WTC11 (cell line): ENCODE measurements around the gene SENP3. TPM values are rescaled to one million over a fixed set of nuclear protein-coding genes. Genes with fewer than 3 reads are reported as not detected.

Source experiments
- ATAC-seq: fragments of 200-7000 bp; cut with Tn5 transposase; 2 replicates; pipeline ENCODE4 v1.10.0; 2021; ENCODE audit warnings: mild to moderate bottlenecking, moderate library complexity
- CTCF ChIA-PET: fragments of 300-600 bp; sonication (Branson Sonifier 250); formaldehyde crosslinking; loops from one replicate; lab custom pipeline; 2021; ENCODE audit warnings: antibody characterized with exemption; lab: Charles Lee
- POLR2A ChIA-PET: fragments of 350-600 bp; sonication (Branson Sonifier 250); formaldehyde crosslinking; loops from one replicate; lab custom pipeline; 2021; ENCODE audit warnings: antibody characterized with exemption; lab: Charles Lee
- DNase-seq: peaks from one replicate; pipeline ENCODE4 v3.0.0; 2021; ENCODE audit warnings: low spot score
- H3K27ac Mint-ChIP-seq: 2 replicates; pipeline ENCODE4 v1.8.0; 2021; ENCODE audit warnings: mixed read lengths
- H3K27me3 Mint-ChIP-seq: 2 replicates; pipeline ENCODE4 v1.8.0; 2021; ENCODE audit warnings: low read depth, mild to moderate bottlenecking, moderate library complexity, mixed read lengths
- H3K36me3 Mint-ChIP-seq: 2 replicates; pipeline ENCODE4 v1.8.0; 2021; ENCODE audit warnings: mixed read lengths
- H3K4me1 Mint-ChIP-seq: 2 replicates; pipeline ENCODE4 v1.8.0; 2022; ENCODE audit warnings: mixed read lengths
- H3K4me3 Mint-ChIP-seq: 2 replicates; pipeline ENCODE4 v1.8.0; 2021; ENCODE audit warnings: mild to moderate bottlenecking, moderate library complexity, mixed read lengths
- H3K9me3 Mint-ChIP-seq: 2 replicates; pipeline ENCODE4 v1.8.0; 2021; ENCODE audit warnings: mixed read lengths
- AFF4 ChIP-seq: sonication (generic); formaldehyde crosslinking; IDR thresholded peaks from 2 replicates; pipeline ENCODE4 v1.8.1; 2023; ENCODE audit warnings: mild to moderate bottlenecking, missing genetic modification reagents, borderline replicate concordance
- ATF6 ChIP-seq: sonication (generic); formaldehyde crosslinking; IDR thresholded peaks from 2 replicates; pipeline ENCODE4 v1.8.1; 2023; ENCODE audit warnings: mild to moderate bottlenecking, missing genetic modification reagents
- CREB1 ChIP-seq: sonication (generic); formaldehyde crosslinking; IDR thresholded peaks from 2 replicates; pipeline ENCODE4 v1.8.0; 2023; ENCODE audit warnings: mild to moderate bottlenecking, missing genetic modification reagents
- ELF4 ChIP-seq: sonication (generic); formaldehyde crosslinking; IDR thresholded peaks from 2 replicates; pipeline ENCODE4 v1.8.1; 2022; ENCODE audit warnings: low read depth, mild to moderate bottlenecking, moderate library complexity, missing genetic modification reagents
- ETV6 ChIP-seq: sonication (generic); formaldehyde crosslinking; IDR thresholded peaks from 2 replicates; pipeline ENCODE4 v1.8.1; 2022; ENCODE audit warnings: mild to moderate bottlenecking, missing genetic modification reagents
- FOXP1 ChIP-seq: sonication (generic); formaldehyde crosslinking; IDR thresholded peaks from 2 replicates; pipeline ENCODE4 v1.8.0; 2022; ENCODE audit warnings: missing genetic modification reagents, mild to moderate bottlenecking, moderate library complexity, borderline replicate concordance
- HMGA2 ChIP-seq: fragments of 250-450 bp; sonication (Bioruptor Pico); IDR thresholded peaks from 2 replicates; pipeline ENCODE4 v1.4.0; 2021; ENCODE audit warnings: mild to moderate bottlenecking, moderate library complexity
- JUN ChIP-seq: sonication (generic); formaldehyde crosslinking; IDR thresholded peaks from 2 replicates; pipeline ENCODE4 v1.8.0; 2023; ENCODE audit warnings: mild to moderate bottlenecking, missing genetic modification reagents
- MXD4 ChIP-seq: fragments of 250-450 bp; sonication (Bioruptor Pico); IDR thresholded peaks from 2 replicates; pipeline ENCODE4 v1.8.0; 2021; ENCODE audit warnings: mild to moderate bottlenecking, moderate library complexity, borderline replicate concordance
- NFYB ChIP-seq: sonication (generic); formaldehyde crosslinking; conservative IDR thresholded peaks from 2 replicates; pipeline ENCODE4 v1.8.0; 2022; ENCODE audit warnings: low read depth, missing genetic modification reagents
- NR2C2 ChIP-seq: sonication (generic); formaldehyde crosslinking; IDR thresholded peaks from 2 replicates; pipeline ENCODE4 v1.8.0; 2022; ENCODE audit warnings: mild to moderate bottlenecking, missing genetic modification reagents
- NR3C1 ChIP-seq: sonication (generic); formaldehyde crosslinking; conservative IDR thresholded peaks from 2 replicates; pipeline ENCODE4 v1.8.1; 2023; ENCODE audit warnings: low read depth, mild to moderate bottlenecking, missing genetic modification reagents
- PRRX2 ChIP-seq: fragments of 250-450 bp; sonication (Bioruptor Pico); IDR thresholded peaks from 2 replicates; pipeline ENCODE4 v1.8.0; 2021; ENCODE audit warnings: mild to moderate bottlenecking
- RORB ChIP-seq: fragments of 250-450 bp; sonication (Bioruptor Pico); IDR thresholded peaks from 2 replicates; pipeline ENCODE4 v1.9.0; 2021; ENCODE audit warnings: mild to moderate bottlenecking
- SMAD3 ChIP-seq: sonication (generic); formaldehyde crosslinking; IDR thresholded peaks from 2 replicates; pipeline ENCODE4 v1.8.0; 2022; ENCODE audit warnings: missing genetic modification reagents, mild to moderate bottlenecking, borderline replicate concordance
- SMAD4 ChIP-seq: sonication (generic); formaldehyde crosslinking; IDR thresholded peaks from 2 replicates; pipeline ENCODE4 v1.8.0; 2022; ENCODE audit warnings: mild to moderate bottlenecking, missing genetic modification reagents
- SOX15 ChIP-seq: fragments of 250-450 bp; sonication (Bioruptor Pico); IDR thresholded peaks from 2 replicates; pipeline ENCODE4 v1.9.0; 2021; ENCODE audit warnings: mild to moderate bottlenecking
- TEAD4 ChIP-seq: sonication (generic); formaldehyde crosslinking; IDR thresholded peaks from 2 replicates; pipeline ENCODE4 v1.8.0; 2022; ENCODE audit warnings: mild to moderate bottlenecking, missing genetic modification reagents
- ZNF396 ChIP-seq: fragments of 250-450 bp; sonication (Bioruptor Pico); IDR thresholded peaks from 2 replicates; pipeline ENCODE4 v1.8.0; 2021; ENCODE audit warnings: mild to moderate bottlenecking, moderate library complexity, borderline replicate concordance
- total RNA-seq: library from RNA; stranded (reverse); gene quantifications from 3 replicates; pipeline ENCODE4 v1.2.3, GENCODE V29; 2021
- TF ChIP-seq, protein P1 (sequence below): fragments of 250-450 bp; sonication (Bioruptor Pico); IDR thresholded peaks from 2 replicates; pipeline ENCODE4 v1.8.0; 2021; ENCODE audit warnings: mild to moderate bottlenecking
- TF ChIP-seq, protein P2 (sequence below): sonication (generic); formaldehyde crosslinking; IDR thresholded peaks from 2 replicates; pipeline ENCODE4 v1.8.0; 2023; ENCODE audit warnings: missing genetic modification reagents
- TF ChIP-seq, protein P3 (sequence below): fragments of 250-450 bp; sonication (Bioruptor Pico); IDR thresholded peaks from 2 replicates; pipeline ENCODE4 v2.1.2; 2022; ENCODE audit warnings: mild to moderate bottlenecking, moderate library complexity

The SENP3 gene
- total RNA-seq, 1 experiment from 2014 or later, result 85.4 TPM

- Mint-ChIP-seq H3K9me3 (no peaks in the 10 kb centered on the region), H3K4me3 (peak overlapping the region; percentile 54), H3K27me3 (peaks cover 10% of the 10 kb centered on the region), H3K27ac (no peak overlapping the region), H3K36me3 (no peaks in the 10 kb centered on the region), H3K4me1 (peaks cover 6% of the 10 kb centered on the region)
- ChIA-PET POLR2A (interaction anchor here (1.0 to 1.5 kb wide), 3 partner anchors 11 to 200 kb away, joined by 3 to 6 read pairs (median 3); partner anchors contain the start of genes TP53 and WRAP53), CTCF (interaction anchor here (1.0 to 2.0 kb wide), 4 partner anchors 9 to 34 kb away, joined by 3 to 19 read pairs (median 5); partner anchors contain the start of gene TNFSF13)
- TF ChIP-seq ZNF396 (CRISPR knock-in tag) (no peak), SMAD4 (CRISPR knock-in tag) (no peak), AFF4 (CRISPR knock-in tag) (no peak), ETV6 (CRISPR knock-in tag) (no peak), NR2C2 (CRISPR knock-in tag) (no peak), TEAD4 (CRISPR knock-in tag) (no peak), NR3C1 (no peak)
- TF ChIP-seq, protein P1, sequence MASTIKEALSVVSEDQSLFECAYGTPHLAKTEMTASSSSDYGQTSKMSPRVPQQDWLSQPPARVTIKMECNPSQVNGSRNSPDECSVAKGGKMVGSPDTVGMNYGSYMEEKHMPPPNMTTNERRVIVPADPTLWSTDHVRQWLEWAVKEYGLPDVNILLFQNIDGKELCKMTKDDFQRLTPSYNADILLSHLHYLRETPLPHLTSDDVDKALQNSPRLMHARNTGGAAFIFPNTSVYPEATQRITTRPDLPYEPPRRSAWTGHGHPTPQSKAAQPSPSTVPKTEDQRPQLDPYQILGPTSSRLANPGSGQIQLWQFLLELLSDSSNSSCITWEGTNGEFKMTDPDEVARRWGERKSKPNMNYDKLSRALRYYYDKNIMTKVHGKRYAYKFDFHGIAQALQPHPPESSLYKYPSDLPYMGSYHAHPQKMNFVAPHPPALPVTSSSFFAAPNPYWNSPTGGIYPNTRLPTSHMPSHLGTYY (CRISPR knock-in tag), result no peak
- no peak for DNase-seq
- ATAC-seq, result peak; percentile 16
Measured at GRCh38 chr17:7549401-7550055, 12.2 kb upstream of the SENP3 start.

- H3K36me3 Mint-ChIP-seq, result no peaks in the 10 kb centered on the region
- POLR2A ChIA-PET, result interaction anchor here (1.0 to 1.5 kb wide), 3 partner anchors 10 to 201 kb away, joined by 3 to 6 read pairs (median 3); partner anchors contain the start of genes TP53 and WRAP53
- no peak for ATAC-seq
- no peak for TF ChIP-seq NR2C2 (CRISPR knock-in tag)
- no peak for TF ChIP-seq RORB (CRISPR knock-in tag)
- no peak for TF ChIP-seq SOX15
- TF ChIP-seq PRRX2 (CRISPR knock-in tag), result no peak
- TF ChIP-seq HMGA2, result no peak
- TF ChIP-seq SMAD3 (CRISPR knock-in tag), result no peak
- no peak for TF ChIP-seq ELF4 (CRISPR knock-in tag)
- TF ChIP-seq JUN (CRISPR knock-in tag), result no peak
- TF ChIP-seq ATF6 (CRISPR knock-in tag), result no peak
- no peak for TF ChIP-seq CREB1 (CRISPR knock-in tag)
- no peak for TF ChIP-seq SMAD4 (CRISPR knock-in tag)
- no peak for TF ChIP-seq AFF4 (CRISPR knock-in tag)
- no peak for TF ChIP-seq NFYB (CRISPR knock-in tag)
- TF ChIP-seq FOXP1, result no peak
- TF ChIP-seq, protein P2, sequence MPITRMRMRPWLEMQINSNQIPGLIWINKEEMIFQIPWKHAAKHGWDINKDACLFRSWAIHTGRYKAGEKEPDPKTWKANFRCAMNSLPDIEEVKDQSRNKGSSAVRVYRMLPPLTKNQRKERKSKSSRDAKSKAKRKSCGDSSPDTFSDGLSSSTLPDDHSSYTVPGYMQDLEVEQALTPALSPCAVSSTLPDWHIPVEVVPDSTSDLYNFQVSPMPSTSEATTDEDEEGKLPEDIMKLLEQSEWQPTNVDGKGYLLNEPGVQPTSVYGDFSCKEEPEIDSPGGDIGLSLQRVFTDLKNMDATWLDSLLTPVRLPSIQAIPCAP (CRISPR knock-in tag), result no peak
- no peak for TF ChIP-seq MXD4 (CRISPR knock-in tag)
- TF ChIP-seq, protein P3, sequence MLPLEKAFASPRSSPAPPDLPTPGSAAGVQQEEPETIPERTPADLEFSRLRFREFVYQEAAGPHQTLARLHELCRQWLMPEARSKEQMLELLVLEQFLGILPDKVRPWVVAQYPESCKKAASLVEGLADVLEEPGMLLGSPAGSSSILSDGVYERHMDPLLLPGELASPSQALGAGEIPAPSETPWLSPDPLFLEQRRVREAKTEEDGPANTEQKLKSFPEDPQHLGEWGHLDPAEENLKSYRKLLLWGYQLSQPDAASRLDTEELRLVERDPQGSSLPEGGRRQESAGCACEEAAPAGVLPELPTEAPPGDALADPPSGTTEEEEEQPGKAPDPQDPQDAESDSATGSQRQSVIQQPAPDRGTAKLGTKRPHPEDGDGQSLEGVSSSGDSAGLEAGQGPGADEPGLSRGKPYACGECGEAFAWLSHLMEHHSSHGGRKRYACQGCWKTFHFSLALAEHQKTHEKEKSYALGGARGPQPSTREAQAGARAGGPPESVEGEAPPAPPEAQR (CRISPR knock-in tag), result no peak
- TF ChIP-seq, all 79 proteins: peak for 0
- no peak overlapping the region for H3K4me3 Mint-ChIP-seq
- H3K27ac Mint-ChIP-seq, result no peak overlapping the region
- DNase-seq, result no peak
- H3K4me1 Mint-ChIP-seq, result peaks cover 9% of the 10 kb centered on the region
- H3K27me3 Mint-ChIP-seq, result peaks cover 10% of the 10 kb centered on the region
- no peaks in the 10 kb centered on the region for H3K9me3 Mint-ChIP-seq
- CTCF ChIA-PET, result interaction anchor here (1.0 to 2.0 kb wide), 4 partner anchors 8 to 35 kb away, joined by 3 to 19 read pairs (median 5); partner anchors contain the start of gene TNFSF13
Measured at GRCh38 chr17:7550344-7550743, 11.4 kb upstream of the SENP3 start.
